Measurements from ENCODE around the gene EVC2. TPM values are rescaled to one million over a fixed set of nuclear protein-coding genes. Genes with fewer than 3 reads are reported as not detected.

Gene EVC2
- polyA plus RNA-seq, 3 donors: 0.04 to 0.12 (median 0.08) TPM

- H3K27me3 ChIP-seq (ENCODE audit: control insufficient read depth in 2 of 2, insufficient read depth in 2 of 2, low read length in 2 of 2): no peaks in the 10 kb centered on the region
- Mint-ChIP-seq H3K27ac (peak overlapping the region in 1 of 7 donors; percentile 67), H3K36me3 (no peaks in the 10 kb centered on the region), H3K4me1 (peaks cover 3% of the 10 kb centered on the region), H3K9me3 (peaks cover 0 to 8% (median 0%) of the 10 kb centered on the region in 7 donors), H3K27me3 (ENCODE audit: low read depth in 3 of 3) (no peaks in the 10 kb centered on the region), H3K4me3 (no peak overlapping the region)
- no peaks in the 10 kb centered on the region for H3K4me1 ChIP-seq (ENCODE audit: control insufficient read depth in 1 of 2, insufficient read depth in 2 of 2, low read length in 2 of 2)
- H3K4me3 ChIP-seq (replicated peaks in 1 of 3; ENCODE audit: low read depth in 2 of 3, low read length in 3 of 3): no peak overlapping the region
- no peak overlapping the region for H2AFZ ChIP-seq (ENCODE audit: insufficient read depth, low read depth, low read length, poor library complexity, severe bottlenecking)
- no peak overlapping the region for H3K27ac ChIP-seq (ENCODE audit: low read depth in 1 of 2, low read length in 2 of 2)
- 0% methylated on average over 1 of the region's 7 CpGs for WGBS (ENCODE audit: insufficient coverage)
- H3K79me2 ChIP-seq (ENCODE audit: insufficient read depth, low read length): no peaks in the 10 kb centered on the region
- intact Hi-C loops (cut with micrococcal nuclease): no loop called here
- no peak overlapping the region for H3K9ac ChIP-seq (ENCODE audit: insufficient read depth, low read length, poor library complexity, severe bottlenecking)
- H3K4me2 ChIP-seq (replicated peaks; ENCODE audit: extremely low read depth, low read length, poor library complexity, severe bottlenecking): no peak overlapping the region
- TF ChIP-seq CTCF (IDR thresholded peaks at IDR 0.05): no peak
- DNase-seq: no peak
- no peaks in the 10 kb centered on the region for H4K20me1 ChIP-seq (ENCODE audit: insufficient read depth, low read length)
- no peaks in the 10 kb centered on the region for H3K9me3 ChIP-seq (replicated peaks in 1 of 2; ENCODE audit: control insufficient read depth in 1 of 2, insufficient read depth in 1 of 2, low read length in 2 of 2)
- H3K36me3 ChIP-seq (replicated peaks in 1 of 2; ENCODE audit: control insufficient read depth in 1 of 2, insufficient read depth in 2 of 2, low read length in 2 of 2): no peaks in the 10 kb centered on the region
These were observed 72.5 kb downstream of the EVC2 start for GRCh38 chr4:5635826-5636195.

- no peak for TF ChIP-seq CTCF (IDR thresholded peaks at IDR 0.05)
- H3K36me3 Mint-ChIP-seq: no peaks in the 10 kb centered on the region
- peaks cover 3% of the 10 kb centered on the region for H3K4me1 Mint-ChIP-seq
- no CpG with 5 or more reads among the region's 2 CpGs for WGBS (ENCODE audit: insufficient coverage)
- no peaks in the 10 kb centered on the region for H4K20me1 ChIP-seq (ENCODE audit: insufficient read depth, low read length)
- H3K4me3 ChIP-seq (replicated peaks in 1 of 3; ENCODE audit: low read depth in 2 of 3, low read length in 3 of 3): no peak overlapping the region
- no peaks in the 10 kb centered on the region for H3K36me3 ChIP-seq (replicated peaks in 1 of 2; ENCODE audit: control insufficient read depth in 1 of 2, insufficient read depth in 2 of 2, low read length in 2 of 2)
- no peak overlapping the region for H2AFZ ChIP-seq (ENCODE audit: insufficient read depth, low read depth, low read length, poor library complexity, severe bottlenecking)
- no peak overlapping the region for H3K27ac ChIP-seq (ENCODE audit: low read depth in 1 of 2, low read length in 2 of 2)
- DNase-seq: no peak
- no peaks in the 10 kb centered on the region for H3K27me3 ChIP-seq (ENCODE audit: control insufficient read depth in 2 of 2, insufficient read depth in 2 of 2, low read length in 2 of 2)
- H3K9me3 ChIP-seq (replicated peaks in 1 of 2; ENCODE audit: control insufficient read depth in 1 of 2, insufficient read depth in 1 of 2, low read length in 2 of 2): no peaks in the 10 kb centered on the region
- H3K4me2 ChIP-seq (replicated peaks; ENCODE audit: extremely low read depth, low read length, poor library complexity, severe bottlenecking): no peak overlapping the region
- H3K9ac ChIP-seq (ENCODE audit: insufficient read depth, low read length, poor library complexity, severe bottlenecking): no peak overlapping the region
- intact Hi-C loops (cut with micrococcal nuclease): no loop called here
- H3K27ac Mint-ChIP-seq: no peak overlapping the region
- no peak overlapping the region for H3K4me3 Mint-ChIP-seq
- H3K79me2 ChIP-seq (ENCODE audit: insufficient read depth, low read length): no peaks in the 10 kb centered on the region
- H3K9me3 Mint-ChIP-seq: peaks cover 0 to 10% (median 0%) of the 10 kb centered on the region in 7 donors
- peaks cover 0 to 2% (median 2%) of the 10 kb centered on the region in 3 donors for H3K27me3 Mint-ChIP-seq (ENCODE audit: low read depth in 3 of 3)
- H3K4me1 ChIP-seq (ENCODE audit: control insufficient read depth in 1 of 2, insufficient read depth in 2 of 2, low read length in 2 of 2): no peaks in the 10 kb centered on the region
These were observed 75.8 kb downstream of the EVC2 start for GRCh38 chr4:5632571-5632970.
